Inflammatory macrophage (primary cell): Measurements from ENCODE around the gene FAM131B.
"Not testable (repeated sequence)": the region's sequence is repeated elsewhere in the genome, so short reads cannot be mapped to it uniquely, and the experiment has no call there.

Experiments used
- DNase-seq, 2 donors: peaks; one replicate each; pipeline ENCODE4 v3.0.0-alpha.2; 2020 to 2022

FAM131B gene

DNA sequence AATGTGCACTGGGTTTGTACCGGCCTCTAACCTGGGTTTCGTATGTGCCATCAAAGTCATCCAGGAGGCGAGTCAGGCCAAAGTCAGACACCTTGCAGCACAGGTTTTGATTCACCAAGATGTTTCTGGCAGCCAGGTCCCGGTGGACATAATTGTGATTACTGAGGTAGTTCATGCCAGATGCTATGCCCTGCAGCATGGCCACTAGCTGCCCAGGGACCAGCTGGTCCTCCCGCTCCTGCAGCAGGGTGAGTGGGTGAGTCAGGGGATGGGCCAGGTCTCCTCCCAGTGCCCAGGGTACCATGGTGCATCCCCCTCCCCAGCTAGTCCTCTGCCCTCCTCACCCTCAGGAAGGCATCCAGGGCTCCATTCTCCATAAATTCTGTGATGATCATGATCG, 32.3 kb upstream of the FAM131B start:
- DNase-seq = no peak

DNA sequence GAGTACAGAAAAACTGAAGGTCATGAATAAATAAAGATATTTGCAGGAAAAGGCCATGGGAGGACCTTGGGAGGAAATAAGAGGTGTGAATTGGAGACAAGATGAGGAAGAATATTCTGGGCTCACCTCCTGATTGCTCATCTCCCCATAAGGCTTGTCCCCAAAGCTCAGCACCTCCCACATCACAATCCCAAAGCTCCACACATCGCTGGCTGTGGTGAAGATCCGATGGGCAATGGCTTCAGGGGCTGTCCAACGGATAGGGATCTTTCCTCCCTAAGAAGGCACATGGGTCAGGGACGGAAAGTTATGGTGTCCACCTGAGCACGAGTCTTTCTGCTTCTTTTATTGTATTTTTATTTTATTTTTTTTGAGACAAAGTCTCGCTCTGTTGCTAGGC, 31.6 kb upstream of the FAM131B start:
- DNase-seq = peak in 1 of 2 donors; percentile 13

DNA sequence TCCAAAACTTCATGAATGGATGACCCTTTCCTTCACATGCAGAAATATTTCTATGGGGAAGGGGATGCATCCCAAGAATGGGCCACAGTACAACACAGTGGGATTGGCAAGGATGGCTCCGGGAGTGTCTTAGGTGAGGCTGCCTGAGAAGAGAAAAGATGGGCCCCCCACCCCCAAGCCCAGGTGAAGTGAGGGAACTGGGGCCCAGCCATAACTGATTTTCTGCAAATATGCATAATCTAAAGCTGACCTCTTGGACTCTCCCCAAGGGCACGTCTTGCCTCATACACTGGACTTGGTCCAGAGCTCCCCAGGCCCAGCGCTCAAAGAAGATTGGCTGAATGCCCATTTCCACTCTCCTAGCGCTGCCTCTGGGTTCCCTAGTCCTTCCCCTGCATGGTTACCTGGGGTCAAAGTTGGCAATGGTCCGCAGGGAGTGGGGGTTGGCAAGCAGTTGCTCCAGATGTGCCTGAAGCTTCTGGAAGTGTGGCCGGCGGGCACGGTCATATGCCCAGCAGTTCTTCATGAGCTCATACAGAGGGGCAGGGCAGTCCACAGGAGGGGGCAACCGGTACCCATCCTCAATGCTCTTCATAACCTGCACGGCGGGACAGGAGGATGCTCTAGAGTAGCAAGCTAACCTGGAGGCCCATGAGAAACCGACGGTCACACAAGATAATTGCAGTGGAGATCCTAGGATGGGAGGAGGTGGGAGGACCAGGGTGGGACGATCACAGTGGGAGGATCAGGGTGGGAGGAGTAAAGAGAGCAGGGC, 30.9 kb upstream of the FAM131B start:
- peak in 1 of 2 donors; percentile 17 for DNase-seq

DNA sequence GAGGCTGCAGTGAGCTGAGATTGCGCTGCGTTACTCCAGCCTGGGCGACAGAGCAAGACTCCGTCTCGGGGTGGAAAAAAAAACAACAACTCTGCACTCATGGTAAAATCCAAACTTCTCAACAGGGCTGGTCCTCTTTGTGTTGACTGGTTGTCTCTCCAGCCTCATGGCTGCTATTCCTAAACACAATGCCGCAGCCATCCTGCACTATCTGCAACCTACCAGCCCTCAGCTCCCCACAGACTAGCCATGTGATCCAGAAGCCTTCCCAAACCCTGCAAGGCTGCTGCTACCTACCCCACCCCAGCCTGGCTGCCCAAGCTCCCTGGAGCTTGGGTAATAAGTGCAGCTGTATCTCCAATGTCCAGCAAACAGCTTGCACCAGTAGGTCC, 30.4 kb upstream of the FAM131B start:
- DNase-seq = no peak

DNA sequence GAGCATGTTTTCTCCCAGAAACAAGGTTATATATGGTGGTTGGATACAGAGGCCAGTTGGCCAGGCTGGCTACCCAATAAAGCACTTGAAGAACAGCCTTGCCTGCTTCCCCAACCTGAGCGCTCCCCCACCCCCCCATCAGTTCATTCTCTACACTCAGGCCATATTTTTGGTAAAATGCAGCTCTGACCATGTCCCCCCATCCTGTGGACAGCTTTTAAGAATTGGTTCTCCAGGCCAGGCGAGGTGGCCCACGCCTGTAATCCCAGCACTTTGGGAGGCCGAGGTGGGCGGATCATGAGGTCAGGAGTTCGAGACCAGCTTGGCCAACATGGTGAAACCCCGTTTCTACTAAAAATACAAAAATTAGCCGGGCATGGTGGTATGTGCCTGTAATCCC, 29.9 kb upstream of the FAM131B start:
- DNase-seq = not testable (repeated sequence)

DNA sequence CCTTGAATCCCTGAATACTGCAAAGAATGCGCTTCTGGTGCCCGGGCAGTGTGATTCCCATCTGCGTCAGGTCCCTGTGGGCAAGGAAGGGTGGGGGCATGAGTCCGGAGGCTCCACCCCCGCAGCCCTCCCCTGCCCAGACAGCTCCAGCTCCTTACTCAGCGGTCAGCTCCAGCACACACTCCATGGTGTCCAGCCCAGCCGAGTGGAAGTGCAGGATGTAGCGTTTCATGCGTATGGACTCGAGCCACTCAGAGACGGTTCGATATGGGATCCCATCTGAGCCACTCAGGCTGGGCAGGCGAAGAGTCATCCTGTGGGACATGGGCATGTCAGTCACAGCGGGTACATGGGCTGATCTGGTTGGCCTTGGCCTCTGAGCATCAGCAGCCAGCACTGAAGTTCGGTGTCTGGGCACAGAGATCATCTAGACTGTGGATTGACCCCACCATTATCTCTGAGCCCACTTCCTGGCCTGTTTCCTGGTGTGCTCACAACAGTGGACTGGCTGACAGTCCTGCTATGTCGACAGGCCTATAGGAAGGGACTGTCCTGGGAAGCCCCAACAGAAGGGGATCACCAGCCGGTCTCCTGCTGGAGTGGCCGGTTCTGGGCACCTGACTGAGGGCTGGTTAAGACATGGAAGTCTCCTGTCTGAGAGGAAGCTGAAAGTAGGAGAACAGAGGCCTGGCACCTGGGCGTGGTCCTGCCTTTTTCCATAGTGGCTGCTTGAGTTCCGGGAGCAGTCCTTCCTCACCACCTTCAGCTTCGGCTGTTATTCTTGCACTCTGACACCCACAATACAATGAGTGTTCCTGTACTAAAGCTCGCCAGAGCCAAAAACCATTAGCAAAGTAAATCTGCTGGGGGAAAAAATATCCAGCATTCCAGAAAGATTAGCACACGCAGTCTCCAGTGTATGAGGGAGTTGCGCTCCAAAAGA, 29.2 kb upstream of the FAM131B start:
- DNase-seq = no peak

DNA sequence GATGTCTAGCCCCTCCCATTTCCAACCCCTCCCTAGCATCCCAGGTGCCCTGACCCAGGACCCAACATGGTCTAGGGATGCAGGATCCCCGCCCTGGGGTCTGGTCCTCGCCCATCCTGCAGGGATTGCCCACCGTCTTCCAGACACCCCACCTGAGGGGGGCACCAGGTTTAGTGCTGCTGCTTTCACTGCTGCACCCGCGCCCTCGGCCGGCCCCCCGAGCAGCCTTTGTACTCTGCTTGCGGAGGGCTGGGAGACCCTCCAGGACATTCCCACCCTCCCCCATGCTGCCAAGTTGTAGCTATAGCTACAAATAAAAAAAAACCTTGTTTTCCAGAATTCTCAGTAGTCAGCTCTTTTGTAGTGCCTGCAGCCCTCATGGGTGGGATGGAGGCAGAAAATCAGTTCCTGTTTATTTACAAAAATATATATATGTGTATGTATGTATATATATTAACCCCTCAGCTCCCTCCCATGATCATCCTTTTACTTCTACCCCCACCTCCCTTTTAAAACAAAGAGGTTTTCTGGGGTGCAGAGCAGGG, 28.3 kb upstream of the FAM131B start:
- DNase-seq = no peak

DNA sequence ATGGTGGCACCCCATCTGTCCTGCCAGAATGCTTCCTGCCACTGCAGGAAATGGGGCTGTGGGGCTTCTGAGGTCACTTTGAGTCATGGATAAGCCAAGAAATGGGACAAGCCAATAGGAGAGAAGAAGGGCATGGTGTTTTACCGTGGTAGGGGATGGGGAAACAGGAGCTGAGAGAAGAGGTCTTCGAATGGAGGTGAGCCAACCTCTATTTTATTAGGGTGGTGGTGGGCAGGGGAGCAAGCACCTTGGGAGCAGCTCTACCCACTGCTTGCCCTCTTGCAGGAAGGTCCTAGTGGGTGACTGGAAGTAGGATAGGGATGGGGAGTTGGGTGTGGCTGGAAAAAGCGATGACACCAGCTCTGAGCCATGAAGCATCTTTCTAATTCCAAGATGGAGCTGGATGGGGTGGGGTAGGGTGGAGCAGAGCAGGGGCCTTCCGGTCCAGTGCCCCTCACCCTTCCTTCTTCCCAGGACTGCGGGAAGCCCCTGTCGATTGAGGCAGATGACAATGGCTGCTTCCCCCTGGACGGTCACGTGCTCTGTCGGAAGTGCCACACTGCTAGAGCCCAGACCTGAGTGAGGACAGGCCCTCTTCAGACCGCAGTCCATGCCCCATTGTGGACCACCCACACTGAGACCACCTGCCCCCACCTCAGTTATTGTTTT, 27.7 kb upstream of the FAM131B start:
- DNase-seq = no peak

DNA sequence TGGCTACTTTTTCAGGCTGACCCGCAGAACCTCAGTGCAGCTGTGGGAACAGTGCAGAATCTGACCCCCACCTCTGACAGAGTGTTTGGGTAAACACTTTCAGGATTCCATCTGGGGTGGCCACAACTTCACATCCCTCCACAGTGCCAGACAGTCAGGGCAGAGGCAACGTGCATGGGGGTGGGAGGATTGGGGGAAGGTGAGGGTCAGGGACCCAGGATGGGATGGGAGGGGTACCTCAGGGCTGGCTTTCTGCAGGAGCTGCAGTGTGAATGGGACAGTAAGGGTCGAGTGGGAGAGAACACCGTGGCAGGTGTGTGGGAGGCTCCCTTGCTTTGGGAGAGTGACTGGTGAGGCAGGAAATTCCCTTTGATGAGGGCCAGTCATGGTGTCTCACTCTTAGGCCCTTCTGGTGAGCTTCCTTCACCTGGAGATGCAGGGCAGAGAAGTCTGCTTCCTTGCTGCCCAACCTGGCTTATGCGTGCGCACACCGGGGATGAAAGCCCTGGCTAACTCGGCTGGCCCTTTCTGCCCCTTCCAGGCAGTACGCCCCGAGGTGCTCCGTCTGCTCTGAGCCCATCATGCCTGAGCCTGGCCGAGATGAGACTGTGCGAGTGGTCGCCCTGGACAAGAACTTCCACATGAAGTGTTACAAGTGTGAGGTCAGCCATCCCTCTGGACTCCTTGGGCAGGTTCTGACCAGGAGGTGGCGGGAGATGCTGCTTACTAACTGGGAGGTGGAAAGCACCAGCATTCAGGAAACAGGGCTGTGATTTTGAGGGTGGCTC, 27.0 kb upstream of the FAM131B start:
- DNase-seq = no peak

DNA sequence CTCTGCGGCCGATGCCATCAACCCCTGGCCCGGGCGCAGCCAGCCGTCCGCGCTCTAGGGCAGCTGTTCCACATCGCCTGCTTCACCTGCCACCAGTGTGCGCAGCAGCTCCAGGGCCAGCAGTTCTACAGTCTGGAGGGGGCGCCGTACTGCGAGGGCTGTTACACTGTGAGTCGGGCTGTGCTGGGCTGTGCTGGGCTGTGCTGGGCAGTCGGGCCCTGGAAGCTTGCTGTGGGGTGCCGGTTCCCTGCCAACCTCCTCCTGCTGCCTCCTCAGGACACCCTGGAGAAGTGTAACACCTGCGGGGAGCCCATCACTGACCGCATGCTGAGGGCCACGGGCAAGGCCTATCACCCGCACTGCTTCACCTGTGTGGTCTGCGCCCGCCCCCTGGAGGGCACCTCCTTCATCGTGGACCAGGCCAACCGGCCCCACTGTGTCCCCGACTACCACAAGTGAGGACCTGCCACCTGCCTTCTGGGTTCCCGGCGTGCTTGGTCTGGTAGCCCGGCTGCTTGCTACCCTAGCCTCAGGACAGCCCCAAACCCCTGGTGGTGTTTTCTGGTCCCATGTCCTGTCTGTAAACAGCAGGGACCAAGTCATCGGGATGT, 26.1 kb upstream of the FAM131B start:
- no peak for DNase-seq

DNA sequence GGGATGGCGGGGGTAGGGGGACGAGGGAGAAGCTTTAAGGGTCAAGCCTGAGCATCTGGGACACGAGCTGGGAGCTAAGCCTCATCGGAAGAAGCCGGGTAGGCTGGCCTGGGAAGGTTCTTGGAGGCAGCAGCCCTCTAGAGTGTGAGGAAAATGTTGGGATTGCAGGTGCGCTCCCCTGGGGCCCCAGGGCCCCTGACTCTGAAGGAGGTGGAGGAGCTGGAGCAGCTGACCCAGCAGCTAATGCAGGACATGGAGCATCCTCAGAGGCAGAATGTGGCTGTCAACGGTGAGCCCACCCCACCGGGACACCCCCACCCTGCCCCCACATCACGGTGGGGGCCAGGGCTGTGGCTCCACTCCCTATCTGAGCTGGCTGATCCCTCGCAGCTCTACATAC, 25.5 kb upstream of the FAM131B start:
- DNase-seq = no peak

DNA sequence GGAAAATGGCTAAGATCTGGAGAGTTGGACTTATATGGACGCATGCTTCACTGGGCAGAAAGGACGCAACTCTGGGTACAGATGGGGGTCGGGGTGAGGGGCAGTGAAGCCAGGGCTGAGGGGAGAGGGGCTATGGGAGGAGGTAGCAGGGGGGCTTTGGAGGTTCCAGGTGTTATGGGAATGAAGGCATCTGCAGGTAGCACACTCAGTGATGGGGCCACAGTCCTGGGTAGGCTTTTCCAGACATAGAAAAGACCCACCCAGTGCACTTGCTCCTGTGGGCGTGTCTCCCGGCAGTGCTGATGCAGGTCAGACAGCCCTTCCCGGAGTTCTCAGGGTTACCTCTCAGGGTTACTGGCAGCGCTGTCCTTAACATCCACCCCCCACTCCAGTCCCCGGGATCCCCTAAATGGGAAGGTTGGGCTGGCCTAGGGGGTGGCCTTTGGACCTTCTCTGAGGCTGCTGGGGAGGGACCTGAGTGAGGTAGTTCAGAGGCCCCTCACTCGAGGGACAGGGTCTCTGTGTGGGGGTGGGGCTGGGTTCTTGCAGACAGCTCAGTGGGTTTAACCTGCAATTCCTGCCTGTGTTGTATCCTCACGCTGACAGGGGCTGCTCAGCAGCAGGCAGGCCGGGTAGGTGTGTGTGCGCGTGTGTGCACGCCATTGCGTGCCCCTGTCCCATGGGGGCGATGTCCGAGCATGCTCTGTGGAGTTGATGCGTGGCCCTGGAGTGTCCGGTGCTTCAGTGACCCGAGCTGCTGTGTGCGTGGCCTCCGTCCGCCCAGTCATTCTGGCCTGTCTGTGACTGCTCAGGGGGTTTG, 24.9 kb upstream of the FAM131B start:
- DNase-seq = no peak

DNA sequence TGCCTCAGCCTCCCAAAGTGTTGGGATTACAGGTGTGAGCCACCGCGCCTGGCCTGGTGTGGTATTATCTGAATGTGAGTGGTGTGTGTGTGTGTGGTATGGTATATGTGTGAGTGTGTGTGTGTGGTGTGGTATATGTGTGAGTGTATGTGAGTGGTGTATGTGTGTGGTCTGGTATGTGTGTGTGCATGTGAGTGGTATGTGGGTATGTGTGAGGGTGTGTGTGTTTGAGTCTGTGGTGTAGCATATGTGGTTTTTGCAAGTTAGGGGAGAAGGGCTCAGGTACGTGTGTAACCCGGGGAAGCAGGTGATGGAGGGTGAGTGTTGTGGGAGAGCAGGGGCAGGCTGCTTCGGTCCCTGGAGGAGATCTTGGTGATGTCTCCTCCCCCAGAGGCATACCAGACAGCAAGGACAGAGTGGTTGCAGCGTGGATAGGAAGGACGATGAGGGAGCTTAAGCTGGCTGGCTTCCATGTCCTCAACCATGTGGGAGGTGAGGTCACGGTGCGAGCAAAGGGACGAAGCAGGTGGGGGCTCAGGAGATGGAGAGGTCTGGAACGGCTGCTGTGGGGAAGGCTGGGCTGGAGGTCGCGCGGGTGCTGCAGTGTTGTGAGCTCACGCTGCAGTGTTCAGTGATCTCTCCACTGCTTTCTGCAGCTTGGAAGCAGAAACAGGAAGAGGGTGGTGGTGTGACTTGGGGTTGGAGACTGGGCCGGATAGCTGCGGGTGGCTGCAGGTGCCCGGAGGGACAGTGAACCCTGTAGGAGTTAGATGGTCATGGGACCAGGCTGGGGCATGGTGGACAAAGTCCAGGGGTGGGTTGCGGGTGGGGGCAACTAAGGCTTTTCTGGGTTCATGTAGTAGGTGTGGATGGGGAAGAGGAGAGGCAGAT, 23.6 kb upstream of the FAM131B start:
- peak; percentile 65 to 72 for DNase-seq

DNA sequence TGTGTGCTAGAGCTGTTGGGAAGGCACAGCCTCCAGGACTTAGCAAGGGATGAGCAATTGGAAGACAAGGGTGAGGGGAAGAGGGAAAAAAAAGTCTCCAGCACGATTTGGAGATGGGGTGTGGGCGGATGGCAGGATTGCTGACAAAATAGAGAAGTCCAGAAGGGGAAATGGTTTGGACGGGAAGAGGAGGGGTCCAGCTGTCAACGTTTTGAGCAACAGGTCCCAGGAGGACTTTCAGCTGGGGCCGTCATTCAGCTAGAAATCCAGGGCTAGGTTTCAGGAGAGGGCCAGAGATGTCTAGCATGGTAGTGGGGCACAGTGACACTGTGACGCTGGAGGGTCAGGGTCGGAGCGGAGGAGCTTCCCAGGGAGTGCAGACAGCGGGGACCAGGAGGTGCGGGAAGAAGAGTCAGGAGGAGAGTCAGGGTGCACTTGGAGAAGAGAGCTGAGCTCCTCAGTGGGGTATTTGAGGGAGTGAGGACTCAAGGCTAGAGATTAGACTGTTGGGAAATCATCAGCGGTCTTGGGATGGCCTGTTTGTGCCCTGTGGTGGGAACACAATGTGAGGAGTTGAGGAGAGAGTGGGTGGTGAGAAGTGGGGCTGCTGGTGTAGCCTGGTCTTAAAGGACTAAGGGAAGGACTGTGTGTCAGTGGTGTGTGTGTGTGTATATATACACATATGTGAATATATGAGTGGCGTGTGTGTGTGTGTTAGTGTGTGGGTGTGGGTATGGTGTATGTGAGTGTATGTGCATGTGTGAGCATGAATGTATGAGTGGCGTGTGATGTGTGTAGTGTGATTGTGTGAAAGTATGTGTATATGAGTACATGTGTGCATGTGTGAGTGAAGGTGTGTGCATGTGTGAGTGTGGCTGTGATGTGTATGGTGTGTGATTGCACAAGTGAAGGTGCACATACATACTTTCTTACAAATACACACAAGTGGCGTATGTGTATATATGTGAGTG, 22.4 kb upstream of the FAM131B start:
- peak; percentile 86 for DNase-seq

DNA sequence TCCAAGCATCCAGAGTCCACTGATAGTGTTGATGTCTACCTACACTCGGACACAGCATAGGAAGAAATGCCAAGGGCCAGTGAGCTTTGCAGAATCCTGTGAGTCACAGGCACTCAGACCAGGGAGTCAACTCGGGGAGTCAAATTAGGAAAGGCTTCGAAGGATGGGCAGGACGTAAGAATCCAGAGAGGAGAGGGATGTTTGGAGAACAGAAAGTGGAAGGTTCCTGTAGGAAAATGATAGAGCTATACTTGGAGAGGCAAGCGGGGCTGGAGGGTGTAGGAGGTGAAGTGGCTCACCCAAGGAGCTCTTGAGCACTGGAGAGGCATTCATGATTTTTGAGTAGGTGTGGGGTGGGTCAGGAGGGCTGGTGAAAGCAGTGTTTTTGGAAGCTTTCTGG, 21.6 kb upstream of the FAM131B start:
- no peak for DNase-seq

DNA sequence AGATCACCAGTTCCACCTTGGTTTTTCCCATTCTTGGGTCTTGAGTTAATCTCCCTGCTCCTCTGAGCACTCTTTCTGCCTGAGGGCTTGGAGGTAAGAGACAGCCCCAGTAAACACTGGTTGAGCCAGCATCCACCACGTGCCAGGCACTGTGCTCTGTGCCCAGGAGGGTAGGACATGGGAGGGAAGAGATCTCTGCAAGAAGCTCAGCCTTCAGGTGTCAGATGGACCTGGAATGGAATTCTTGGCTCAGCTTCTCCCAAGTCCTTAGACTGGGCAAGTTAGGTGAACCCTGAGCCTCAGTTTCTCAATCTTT, 21.1 kb upstream of the FAM131B start:
- DNase-seq = no peak

DNA sequence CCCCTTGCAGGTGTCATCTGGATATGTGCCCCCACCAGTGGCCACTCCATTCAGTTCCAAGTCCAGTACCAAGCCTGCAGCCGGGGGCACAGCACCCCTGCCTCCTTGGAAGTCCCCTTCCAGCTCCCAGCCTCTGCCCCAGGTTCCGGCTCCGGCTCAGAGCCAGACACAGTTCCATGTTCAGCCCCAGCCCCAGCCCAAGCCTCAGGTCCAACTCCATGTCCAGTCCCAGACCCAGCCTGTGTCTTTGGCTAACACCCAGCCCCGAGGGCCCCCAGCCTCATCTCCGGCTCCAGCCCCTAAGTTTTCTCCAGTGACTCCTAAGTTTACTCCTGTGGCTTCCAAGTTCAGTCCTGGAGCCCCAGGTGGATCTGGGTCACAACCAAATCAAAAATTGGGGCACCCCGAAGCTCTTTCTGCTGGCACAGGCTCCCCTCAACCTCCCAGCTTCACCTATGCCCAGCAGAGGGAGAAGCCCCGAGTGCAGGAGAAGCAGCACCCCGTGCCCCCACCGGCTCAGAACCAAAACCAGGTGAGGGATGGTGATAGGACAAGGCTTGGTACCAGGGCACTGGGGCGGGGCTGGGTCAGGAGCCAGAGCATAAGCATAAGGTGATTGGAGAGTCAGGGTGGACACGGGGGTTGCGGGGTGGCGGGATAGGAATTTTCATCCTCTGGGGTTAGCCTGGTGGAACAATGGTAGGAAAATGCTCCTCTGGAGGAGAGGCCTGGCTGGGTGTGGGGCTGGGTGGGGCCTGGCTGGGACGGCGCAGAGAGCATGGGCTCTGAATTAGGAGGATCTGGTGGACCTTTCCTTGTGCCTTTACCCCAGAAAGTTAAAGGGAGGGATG, 20.5 kb upstream of the FAM131B start:
- no peak for DNase-seq
